ENCODE data around the gene GLMN. TPM values are rescaled to one million over a fixed set of nuclear protein-coding genes. Genes with fewer than 3 reads are reported as not detected.

The GLMN gene
- total and polyA plus RNA-seq, 2 experiments from 2014 or later, result 10.7 to 11.7 TPM

DNA sequence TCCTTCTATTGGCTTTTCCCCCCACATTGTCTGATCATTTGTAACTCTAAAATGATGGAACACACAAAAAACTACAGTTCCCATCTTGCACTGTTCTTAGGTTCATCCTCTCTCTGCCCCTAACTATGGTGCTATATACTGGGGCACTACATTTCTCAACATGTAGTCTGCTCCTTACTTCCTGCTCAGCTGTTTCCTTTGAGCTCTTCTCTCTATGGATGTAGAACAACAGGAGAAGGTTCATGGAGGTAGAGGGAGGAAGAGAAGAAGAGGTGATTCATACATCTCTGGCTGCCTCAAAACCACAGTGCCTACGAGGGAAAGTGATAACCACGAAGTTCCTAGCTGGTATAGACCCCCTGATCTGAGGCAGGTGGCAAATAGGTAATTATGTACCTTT is 88.1 kb downstream of the GLMN start:
- 0 out of 2 replicates have a peak overlapping the region, but pooled peaks have one; percentile 7 for H3K4me3 ChIP-seq

DNA sequence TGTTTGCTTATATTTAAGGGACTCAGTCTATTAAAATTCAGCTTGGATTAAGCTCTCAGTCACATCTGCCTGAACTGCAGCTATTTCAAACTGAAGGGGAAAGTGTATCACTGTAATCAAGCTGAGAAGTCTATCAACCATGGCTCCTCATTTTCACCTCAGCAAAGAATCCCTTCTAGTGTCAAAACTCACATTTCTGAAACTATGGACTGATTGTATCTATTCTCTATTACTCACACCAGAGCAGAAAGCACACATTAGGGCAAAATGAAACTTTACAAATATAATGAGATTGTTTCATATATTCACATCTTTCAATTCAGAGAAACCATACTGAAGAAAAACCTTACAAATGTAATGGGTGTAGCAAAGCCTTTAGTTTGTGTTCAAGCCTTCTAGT is 95.7 kb downstream of the GLMN start:
- Histone ChIP-seq H3K79me2 (ENCODE audit: insufficient read depth) (no peaks in the 10 kb centered on the region), H3K4me1 (ENCODE audit: insufficient read depth) (no peaks in the 10 kb centered on the region), H3K27me3 (replicated peaks; ENCODE audit: insufficient read depth) (no peaks in the 10 kb centered on the region), H3K36me3 (ENCODE audit: low read depth) (no peaks in the 10 kb centered on the region), H3K4me3 (no peak overlapping the region), H4K20me1 (ENCODE audit: insufficient read depth) (no peaks in the 10 kb centered on the region), H3K4me2 (ENCODE audit: unreplicated experiment) (no peak overlapping the region), H3F3A (ENCODE audit: insufficient read depth) (no peaks in the 10 kb centered on the region), H3K27ac (no peak overlapping the region), H3K9me2 (ENCODE audit: insufficient read depth) (no peaks in the 10 kb centered on the region), H3K9ac (no peak overlapping the region), H2AFZ (no peak overlapping the region), H3K9me3 (ENCODE audit: low read depth) (no peaks in the 10 kb centered on the region)
- in situ Hi-C loops (cut with MboI), result no loop called here
- TF ChIP-seq EZH2phosphoT487 (IDR thresholded peaks at IDR 0.05; ENCODE audit: insufficient read depth, low read depth) (no peak), EZH2 (IDR thresholded peaks at IDR 0.05; ENCODE audit: insufficient read depth, poor library complexity, severe bottlenecking) (no peak)
- no peak for DNase-seq

More for the DNA sequence above, 88.1 kb downstream of the GLMN start:
- H3K36me3 ChIP-seq (ENCODE audit: low read depth), result no peaks in the 10 kb centered on the region
- peak; percentile 42 for DNase-seq
- H3K9ac ChIP-seq, result no peak overlapping the region
- WGBS, 2 experiments (ENCODE audit: low coverage in 1 of 2, low lambda C conversion rate in 2 of 2, missing lambda C conversion rate in 2 of 2), result 43 to 55% methylated on average over 2 of the region's 2 CpGs
- H3K4me1 ChIP-seq (ENCODE audit: insufficient read depth), result peaks cover 10% of the 10 kb centered on the region; the same call in 1 of the 2 replicates
- no peaks in the 10 kb centered on the region for H3K79me2 ChIP-seq (ENCODE audit: insufficient read depth)
- peak overlapping the region; percentile 32 for H2AFZ ChIP-seq
- in situ Hi-C loops (cut with MboI), result no loop called here
- peak overlapping the region; percentile 46 for H3K4me2 ChIP-seq (ENCODE audit: unreplicated experiment)
- no peaks in the 10 kb centered on the region for H4K20me1 ChIP-seq (ENCODE audit: insufficient read depth)
- TF ChIP-seq EZH2 (IDR thresholded peaks at IDR 0.05; ENCODE audit: insufficient read depth, poor library complexity, severe bottlenecking), result no peak
- no peak for TF ChIP-seq EZH2phosphoT487 (IDR thresholded peaks at IDR 0.05; ENCODE audit: insufficient read depth, low read depth)
- peak overlapping the region; percentile 58 for H3K27ac ChIP-seq
- peaks cover 10% of the 10 kb centered on the region for H3F3A ChIP-seq (ENCODE audit: insufficient read depth)
- no peaks in the 10 kb centered on the region for H3K9me3 ChIP-seq (ENCODE audit: low read depth)
- no peaks in the 10 kb centered on the region for H3K27me3 ChIP-seq (replicated peaks; ENCODE audit: insufficient read depth)
- no peaks in the 10 kb centered on the region for H3K9me2 ChIP-seq (ENCODE audit: insufficient read depth)

DNA sequence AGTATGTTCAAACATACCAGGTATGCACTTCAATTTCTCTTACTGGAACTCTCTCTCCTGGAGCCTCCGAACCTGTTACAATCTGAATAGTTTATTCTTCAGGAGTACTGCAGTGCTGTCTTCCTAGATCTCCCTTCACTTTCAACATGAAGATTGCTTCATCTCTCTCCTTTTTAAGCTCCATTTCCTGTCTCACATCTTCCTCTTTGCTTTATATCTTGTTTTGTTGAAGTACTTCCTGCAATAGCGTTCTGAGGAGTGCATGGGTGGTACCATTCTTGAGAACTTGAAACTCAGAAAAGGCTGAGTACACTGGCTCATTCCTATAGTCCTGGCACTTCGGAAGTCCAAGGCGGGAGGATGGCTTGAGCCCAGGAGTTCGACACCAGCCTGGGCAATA is 96.8 kb downstream of the GLMN start:
- no peak for DNase-seq
- Histone ChIP-seq H2AFZ (peak overlapping the region; percentile 43; the same call in 1 of the 2 replicates), H3K9me3 (ENCODE audit: low read depth) (no peaks in the 10 kb centered on the region), H3K9ac (no peak overlapping the region), H4K20me1 (ENCODE audit: insufficient read depth) (no peaks in the 10 kb centered on the region), H3K4me1 (ENCODE audit: insufficient read depth) (no peaks in the 10 kb centered on the region), H3K79me2 (ENCODE audit: insufficient read depth) (no peaks in the 10 kb centered on the region), H3K27ac (no peak overlapping the region), H3K27me3 (replicated peaks; ENCODE audit: insufficient read depth) (no peaks in the 10 kb centered on the region), H3K4me2 (ENCODE audit: unreplicated experiment) (no peak overlapping the region), H3K9me2 (ENCODE audit: insufficient read depth) (no peaks in the 10 kb centered on the region), H3F3A (ENCODE audit: insufficient read depth) (no peaks in the 10 kb centered on the region), H3K4me3 (no peak overlapping the region), H3K36me3 (ENCODE audit: low read depth) (no peaks in the 10 kb centered on the region)
- TF ChIP-seq EZH2 (IDR thresholded peaks at IDR 0.05; ENCODE audit: insufficient read depth, poor library complexity, severe bottlenecking) (no peak), EZH2phosphoT487 (IDR thresholded peaks at IDR 0.05; ENCODE audit: insufficient read depth, low read depth) (no peak)
- in situ Hi-C loops (cut with MboI), result no loop called here
- 66 to 71% methylated on average over 5 of the region's 5 CpGs for WGBS, 2 experiments (ENCODE audit: low coverage in 1 of 2, low lambda C conversion rate in 2 of 2, missing lambda C conversion rate in 2 of 2)

Other genes starting within 250 kb of the GLMN start
- not detected in 2 replicates for gene SETSIP, start 223.6 kb downstream of the GLMN start, total RNA-seq (2014; rRNA removed; shearing (Covaris generic))
- not detected in 2 replicates for gene SETSIP, start 223.6 kb downstream of the GLMN start, polyA plus RNA-seq (2016; fragmentation: Nextera tagmentation; extraction: Ambion mirVana)
- 2.2 and 2.7 TPM in 2 replicates for gene BTBD8, start 218.6 kb downstream of the GLMN start, total RNA-seq (2014; rRNA removed; shearing (Covaris generic))
- 1.6 and 2.3 TPM in 2 replicates for gene BTBD8, start 218.6 kb downstream of the GLMN start, polyA plus RNA-seq (2016; fragmentation: Nextera tagmentation; extraction: Ambion mirVana)
- gene C1orf146, start 81.1 kb downstream of the GLMN start, total RNA-seq (2014; rRNA removed; shearing (Covaris generic)), result not detected in 2 replicates
- not detected in 2 replicates for gene C1orf146, start 81.1 kb downstream of the GLMN start, polyA plus RNA-seq (2016; fragmentation: Nextera tagmentation; extraction: Ambion mirVana)
- 9.7 and 17.4 TPM in 2 replicates for gene RPAP2, start 72 bp upstream of the GLMN start, total RNA-seq (2014; rRNA removed; shearing (Covaris generic))
- 25.5 and 25.8 TPM in 2 replicates for gene RPAP2, start 72 bp upstream of the GLMN start, polyA plus RNA-seq (2016; fragmentation: Nextera tagmentation; extraction: Ambion mirVana)
- not detected in 2 replicates for gene GFI1, start 187.9 kb upstream of the GLMN start, total RNA-seq (2014; rRNA removed; shearing (Covaris generic))
- gene GFI1, start 187.9 kb upstream of the GLMN start, polyA plus RNA-seq (2016; fragmentation: Nextera tagmentation; extraction: Ambion mirVana), result not detected in 2 replicates